ENCODE measurements around the gene ETFA.

DNA sequence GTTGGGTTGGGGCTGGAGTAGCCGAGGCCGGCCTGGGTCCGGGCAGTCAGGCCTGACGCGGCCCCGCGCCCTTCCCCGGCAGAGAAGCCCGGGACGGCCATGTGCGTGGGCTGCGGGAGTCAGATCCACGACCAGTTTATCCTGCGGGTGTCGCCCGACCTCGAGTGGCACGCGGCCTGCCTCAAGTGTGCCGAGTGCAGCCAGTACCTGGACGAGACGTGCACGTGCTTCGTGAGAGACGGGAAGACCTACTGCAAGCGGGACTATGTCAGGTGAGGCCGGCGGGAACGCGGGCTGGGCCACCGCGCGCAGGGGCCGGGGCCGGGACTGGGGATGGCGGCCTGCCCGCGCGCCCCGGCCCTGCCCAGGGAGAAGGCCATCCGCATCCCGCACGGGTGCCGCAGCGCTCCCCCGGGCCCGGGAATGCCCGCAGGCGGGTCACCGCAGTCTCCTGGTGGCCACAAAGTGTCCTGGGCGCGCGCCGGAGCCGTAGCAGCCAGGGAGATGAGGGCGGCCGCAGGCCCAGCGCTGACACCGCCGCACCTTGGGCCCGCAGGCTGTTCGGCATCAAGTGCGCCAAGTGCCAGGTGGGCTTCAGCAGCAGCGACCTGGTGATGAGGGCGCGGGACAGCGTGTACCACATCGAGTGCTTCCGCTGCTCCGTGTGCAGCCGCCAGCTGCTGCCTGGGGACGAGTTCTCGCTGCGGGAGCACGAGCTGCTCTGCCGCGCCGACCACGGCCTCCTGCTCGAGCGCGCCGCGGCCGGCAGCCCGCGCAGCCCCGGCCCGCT lies 26.6 kb upstream of the ETFA start:
- TF ChIP-seq, protein P1, sequence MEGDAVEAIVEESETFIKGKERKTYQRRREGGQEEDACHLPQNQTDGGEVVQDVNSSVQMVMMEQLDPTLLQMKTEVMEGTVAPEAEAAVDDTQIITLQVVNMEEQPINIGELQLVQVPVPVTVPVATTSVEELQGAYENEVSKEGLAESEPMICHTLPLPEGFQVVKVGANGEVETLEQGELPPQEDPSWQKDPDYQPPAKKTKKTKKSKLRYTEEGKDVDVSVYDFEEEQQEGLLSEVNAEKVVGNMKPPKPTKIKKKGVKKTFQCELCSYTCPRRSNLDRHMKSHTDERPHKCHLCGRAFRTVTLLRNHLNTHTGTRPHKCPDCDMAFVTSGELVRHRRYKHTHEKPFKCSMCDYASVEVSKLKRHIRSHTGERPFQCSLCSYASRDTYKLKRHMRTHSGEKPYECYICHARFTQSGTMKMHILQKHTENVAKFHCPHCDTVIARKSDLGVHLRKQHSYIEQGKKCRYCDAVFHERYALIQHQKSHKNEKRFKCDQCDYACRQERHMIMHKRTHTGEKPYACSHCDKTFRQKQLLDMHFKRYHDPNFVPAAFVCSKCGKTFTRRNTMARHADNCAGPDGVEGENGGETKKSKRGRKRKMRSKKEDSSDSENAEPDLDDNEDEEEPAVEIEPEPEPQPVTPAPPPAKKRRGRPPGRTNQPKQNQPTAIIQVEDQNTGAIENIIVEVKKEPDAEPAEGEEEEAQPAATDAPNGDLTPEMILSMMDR (IDR thresholded peaks at IDR 0.05): no peak
- no peak for TF ChIP-seq ZFX (IDR thresholded peaks at IDR 0.05; ENCODE audit: borderline replicate concordance)
